MV-4-11 (cell line): Measurements from ENCODE around the gene DEPDC1.

Experiments used
- DNase-seq: peaks from one replicate; lab custom pipeline; 2025; lab: John Stamatoyannopoulos, UW

DEPDC1 gene

GRCh38 chr1:68473060-68473459 is 23.8 kb downstream of the DEPDC1 start:
- no peak for DNase-seq

GRCh38 chr1:68470388-68470970 is 26.4 kb downstream of the DEPDC1 start:
- peak; percentile 12 for DNase-seq

GRCh38 chr1:68464891-68465290 is 32.0 kb downstream of the DEPDC1 start:
- no peak for DNase-seq

- no peak for DNase-seq
These were observed 35.9 kb downstream of the DEPDC1 start for GRCh38 chr1:68460935-68461334.

- no peak for DNase-seq
These were observed 37.1 kb downstream of the DEPDC1 start for GRCh38 chr1:68459796-68460195.

GRCh38 chr1:68459091-68459490 is 37.8 kb downstream of the DEPDC1 start:
- DNase-seq = no peak

GRCh38 chr1:68456202-68456601 is 40.7 kb downstream of the DEPDC1 start:
- DNase-seq = no peak

- no peak for DNase-seq
These were observed 42.3 kb downstream of the DEPDC1 start for GRCh38 chr1:68454534-68454933.

GRCh38 chr1:68453060-68453670 is 43.7 kb downstream of the DEPDC1 start:
- no peak for DNase-seq

- no peak for DNase-seq
These were observed 47.0 kb downstream of the DEPDC1 start, which contains the start of gene RPE65 for GRCh38 chr1:68449901-68450300. Gene RPE65 (minus strand): TSS chr1:68449954. CDS start chr1:68449905, 49 bp downstream.

- no peak for DNase-seq
These were observed 48.5 kb downstream of the DEPDC1 start for GRCh38 chr1:68448365-68448764.

- DNase-seq = no peak
These were observed 51.2 kb downstream of the DEPDC1 start for GRCh38 chr1:68445709-68446108.

- DNase-seq = peak; percentile 5
These were observed 53.9 kb downstream of the DEPDC1 start for GRCh38 chr1:68442822-68443556.

- no peak for DNase-seq
These were observed 54.9 kb downstream of the DEPDC1 start for GRCh38 chr1:68442006-68442405.

- no peak for DNase-seq
These were observed 58.6 kb downstream of the DEPDC1 start for GRCh38 chr1:68438310-68438709.

GRCh38 chr1:68433395-68433794 is 63.5 kb downstream of the DEPDC1 start:
- DNase-seq = no peak

GRCh38 chr1:68431076-68431475 is 65.8 kb downstream of the DEPDC1 start:
- no peak for DNase-seq

- peak; percentile 19 for DNase-seq
These were observed 67.6 kb downstream of the DEPDC1 start for GRCh38 chr1:68429233-68429808.

- DNase-seq = no peak
These were observed 70.3 kb downstream of the DEPDC1 start for GRCh38 chr1:68426594-68426993.
